HG03196 (cell line): ENCODE data around the gene FLCN.

Experiments
- ATAC-seq: cut with Tn5 transposase; IDR thresholded peaks from one replicate; pipeline ENCODE4 v1.9.1; 2021; ENCODE audit not compliant: unreplicated experiment

The FLCN gene

DNA sequence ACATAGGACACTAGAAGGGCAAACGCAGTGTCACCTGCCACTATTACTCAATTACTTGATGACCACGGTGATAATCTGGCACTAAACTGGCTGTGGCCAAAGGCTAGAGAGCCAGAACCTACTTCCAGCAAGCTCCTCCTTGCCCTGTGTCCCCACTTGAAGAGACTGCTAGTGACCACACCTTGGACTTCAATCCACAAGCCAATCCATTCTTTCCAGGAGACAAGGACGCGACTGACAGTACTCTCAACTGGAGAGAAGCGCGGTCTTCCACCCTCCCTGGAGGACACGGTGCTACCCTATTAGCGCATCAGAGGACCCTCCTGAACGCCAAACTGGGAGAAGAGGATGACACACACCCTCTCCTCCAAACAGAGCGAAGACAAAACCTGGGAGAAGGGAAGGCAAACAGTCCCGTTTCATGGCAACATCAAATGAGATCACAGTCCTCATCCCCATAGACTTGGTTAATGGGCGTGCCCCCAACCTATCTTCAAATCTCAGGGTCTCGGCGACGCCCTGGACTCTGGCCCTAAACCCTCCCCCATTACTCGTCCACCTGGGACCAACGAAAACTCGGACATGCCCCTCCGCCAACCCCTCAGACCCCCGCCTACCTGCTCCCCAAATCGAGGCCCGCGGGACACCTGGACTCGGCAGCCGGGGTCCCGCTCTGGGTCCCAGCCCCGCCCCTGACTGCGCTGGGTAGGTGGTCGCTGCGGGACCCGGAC, 508 bp downstream of the FLCN start:
- peak; percentile 14 for ATAC-seq

DNA sequence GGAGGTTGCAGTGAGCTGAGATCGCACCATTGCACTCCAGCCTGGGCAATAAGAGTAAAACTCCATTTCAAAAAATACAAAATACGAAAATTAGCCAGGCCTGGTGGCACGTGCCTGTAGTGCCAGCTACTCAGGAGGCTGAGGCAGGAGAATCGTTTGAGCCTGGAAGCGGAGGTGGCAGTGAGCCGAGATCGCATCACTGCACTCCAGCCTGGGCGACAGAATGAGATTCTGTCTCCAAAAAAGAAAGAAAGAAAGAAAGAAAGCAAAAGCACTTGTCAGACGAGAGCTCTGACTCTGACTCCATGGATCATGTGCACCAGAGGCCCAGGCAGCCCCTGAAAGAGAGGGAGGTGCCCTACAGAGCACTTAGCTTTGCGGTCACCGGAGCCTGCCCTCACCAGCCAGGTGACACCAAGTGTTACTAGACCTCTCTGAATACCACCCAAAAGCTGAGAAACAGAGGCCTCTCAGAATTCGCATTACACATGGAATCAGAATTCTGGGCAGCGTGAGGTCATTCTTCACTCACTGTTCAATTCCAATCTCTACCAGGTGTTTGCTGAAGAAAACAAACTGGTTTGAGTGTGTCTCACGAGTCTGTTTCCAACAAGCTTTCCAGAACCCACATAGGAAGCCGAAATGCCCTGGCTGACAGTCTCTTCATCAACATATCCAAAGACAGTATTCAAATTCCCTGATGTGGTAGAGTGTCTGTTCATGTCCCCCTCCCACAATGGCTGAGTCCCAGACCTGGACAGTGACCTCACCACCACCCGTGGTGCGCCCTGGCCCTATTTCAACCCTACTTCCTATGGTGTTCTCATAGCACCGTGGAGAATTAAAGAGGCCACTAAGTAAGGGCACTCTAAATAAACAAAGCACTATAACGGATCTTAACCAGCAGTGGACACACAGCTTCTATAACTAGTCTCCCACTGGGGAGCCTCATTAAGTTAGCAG, 1.5 kb downstream of the FLCN start:
- ATAC-seq, result no peak

DNA sequence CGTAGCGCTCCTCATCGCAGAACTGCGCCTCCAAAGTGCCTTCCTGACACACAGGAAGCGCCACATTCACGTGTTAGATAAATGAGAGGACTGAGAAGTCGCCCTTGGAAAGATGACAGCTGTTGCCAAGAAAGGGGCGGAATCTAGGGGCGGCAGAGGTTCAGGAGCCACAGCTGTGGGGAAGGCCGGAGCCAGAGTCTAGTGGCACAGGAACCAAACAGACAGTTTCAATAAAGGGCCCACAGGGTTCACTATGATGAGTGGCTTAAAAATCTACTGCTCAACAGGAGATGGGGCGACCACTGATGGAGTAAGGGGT, 4.7 kb downstream of the FLCN start:
- ATAC-seq, result no peak

DNA sequence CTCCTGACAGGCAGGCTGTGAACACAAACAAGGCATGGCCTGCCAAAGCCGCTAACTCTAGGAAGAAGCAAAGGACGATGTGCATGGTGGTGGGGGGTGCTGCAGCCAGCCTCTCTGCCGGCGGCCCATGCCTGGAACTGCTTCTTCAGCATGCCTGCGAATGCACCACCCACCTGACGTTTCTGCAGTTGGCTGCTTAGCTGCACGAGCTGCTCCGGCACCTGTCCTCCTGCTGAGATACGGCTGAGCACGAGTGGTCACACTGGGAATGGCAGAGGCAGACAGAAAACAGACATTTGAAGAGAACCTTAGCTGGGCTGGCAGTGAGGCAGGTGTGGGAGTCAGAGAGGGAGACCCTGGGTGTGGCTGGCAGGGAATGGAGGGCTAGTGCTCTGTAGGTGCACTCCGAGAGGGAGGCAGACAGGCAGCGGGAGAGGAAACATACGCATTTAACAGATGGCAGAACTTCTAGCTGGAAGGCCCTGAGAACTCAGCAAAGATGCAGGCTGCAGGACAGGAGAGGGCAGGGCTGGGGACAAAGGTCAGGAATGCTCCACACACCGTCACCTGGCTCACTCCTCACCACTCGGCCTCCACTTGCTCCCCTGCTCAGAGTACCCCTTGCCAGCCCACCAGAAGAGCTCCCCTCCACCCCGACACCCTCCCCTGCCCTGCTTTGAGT, 5.2 kb downstream of the FLCN start:
- ATAC-seq, result no peak

DNA sequence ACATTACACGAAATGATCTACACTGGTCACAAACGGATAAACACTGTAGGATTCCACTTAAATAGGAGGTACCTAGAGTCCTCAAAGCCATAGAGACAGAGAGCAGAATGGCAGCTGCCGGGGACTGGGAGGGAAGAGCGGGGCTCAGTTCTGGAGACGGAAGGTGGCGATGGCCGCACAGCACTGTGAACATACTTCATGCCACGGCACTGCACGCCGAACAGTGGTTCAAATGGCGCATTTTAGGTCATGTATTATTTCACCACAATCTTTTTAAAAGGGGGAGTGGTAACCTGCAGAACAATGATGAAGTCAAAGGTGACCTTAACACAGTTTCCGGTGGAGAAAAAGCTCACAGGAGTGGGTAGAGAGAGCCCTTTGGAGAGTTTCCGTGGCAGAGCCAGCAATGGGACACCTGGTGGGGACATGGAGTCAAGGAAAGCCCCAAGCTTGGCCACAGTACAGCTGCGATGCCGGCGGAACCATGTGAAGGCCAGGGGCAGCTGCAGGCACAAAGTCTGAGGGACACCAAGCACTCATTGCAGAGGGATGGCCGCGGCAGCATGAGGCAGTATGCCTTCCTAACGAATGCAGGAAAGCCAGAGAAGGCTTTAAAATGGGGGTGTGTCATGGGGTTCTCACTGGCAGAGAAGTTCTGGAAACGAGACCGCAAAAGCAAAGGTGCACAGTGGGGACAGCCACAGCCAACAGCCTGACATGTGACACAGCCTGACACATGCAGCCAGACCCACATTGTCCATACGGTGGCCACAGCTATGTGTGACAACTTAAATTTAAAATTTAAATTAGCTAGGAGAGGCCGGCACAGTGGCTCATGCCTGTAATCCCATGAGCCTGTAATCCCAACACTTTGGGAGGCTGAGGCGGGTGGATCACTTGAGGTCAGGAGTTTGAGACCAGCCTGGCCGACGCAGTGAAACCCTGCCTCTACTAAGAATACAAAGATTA, 7.3 kb downstream of the FLCN start:
- ATAC-seq, result no peak

DNA sequence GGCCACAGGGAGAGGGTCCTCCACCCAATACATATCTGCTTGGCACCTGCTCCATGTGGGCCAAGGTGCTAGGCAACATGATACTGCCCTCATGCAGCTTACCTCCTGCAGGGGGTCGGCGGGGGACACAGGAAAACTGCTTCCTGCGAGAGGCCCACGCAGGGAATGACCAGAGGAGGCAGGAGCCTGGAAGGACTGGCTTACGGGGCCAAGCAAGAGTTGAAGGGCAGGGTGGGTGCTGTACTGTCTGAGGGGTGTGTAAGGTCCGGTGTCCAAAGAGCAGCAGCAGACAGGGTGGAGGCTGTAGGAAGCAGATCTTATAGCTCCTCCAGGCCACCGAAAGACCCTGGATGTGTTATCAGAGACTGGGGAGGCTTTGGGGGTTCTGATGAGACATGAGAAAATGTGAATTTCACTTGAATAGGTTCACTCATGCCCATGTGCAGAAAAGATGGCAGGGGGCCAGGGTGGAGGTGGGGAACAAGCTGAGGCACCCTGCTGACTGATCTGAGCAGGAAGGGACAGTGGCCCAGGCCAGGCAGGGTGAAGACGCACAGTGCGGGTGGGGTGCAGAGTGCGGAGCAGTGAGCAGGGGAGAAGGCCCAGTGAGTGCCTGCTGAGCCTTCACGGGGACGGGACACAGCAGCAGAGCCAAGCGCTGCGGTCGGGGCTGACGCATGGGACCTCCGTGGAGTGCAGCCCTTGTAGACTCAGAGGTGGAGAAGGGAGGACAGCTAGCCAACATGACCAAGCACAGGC, 8.3 kb downstream of the FLCN start:
- no peak for ATAC-seq

DNA sequence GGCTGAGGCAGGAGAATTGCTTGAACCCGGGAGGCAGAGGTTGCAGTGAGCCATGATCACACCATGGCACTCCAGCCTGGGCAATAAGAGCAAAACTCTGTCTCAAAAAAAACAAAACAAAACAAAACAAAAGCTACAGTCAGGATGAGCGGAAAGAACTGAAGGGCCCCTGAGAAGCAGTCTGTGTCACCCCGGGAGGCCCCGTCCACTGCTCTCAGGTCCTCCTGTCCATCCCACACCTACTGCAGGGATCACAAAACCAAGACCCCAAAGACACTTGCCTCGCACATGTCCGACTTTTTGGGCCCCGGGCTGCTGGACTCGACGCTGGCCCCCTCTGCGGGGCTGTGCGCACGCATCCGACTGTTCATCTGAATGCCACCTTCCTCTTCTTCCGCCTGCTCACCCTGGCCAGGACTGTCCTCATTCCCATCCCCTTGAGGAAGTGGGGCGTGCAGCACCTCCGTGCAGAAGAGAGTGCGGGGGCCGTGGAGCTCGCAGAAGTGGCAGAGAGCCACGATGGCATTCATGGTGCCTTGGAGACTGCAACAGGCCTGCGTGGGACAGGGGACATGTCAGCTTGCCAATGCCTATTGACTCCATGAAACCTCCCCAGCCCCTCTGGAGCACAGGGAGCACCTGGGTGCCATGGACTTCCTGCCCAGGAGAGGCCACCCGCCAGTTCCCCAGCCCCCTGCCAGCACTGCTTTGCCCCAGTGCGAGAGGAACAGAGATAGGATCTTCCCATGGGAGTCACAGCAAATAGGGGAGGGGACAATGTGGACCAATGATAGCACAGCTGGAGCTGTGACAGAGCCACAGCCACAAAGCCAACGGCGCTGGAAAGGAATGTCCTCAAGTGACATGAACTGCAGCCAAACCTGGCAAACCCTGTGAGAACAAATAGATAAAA, 9.1 kb downstream of the FLCN start:
- no peak for ATAC-seq

DNA sequence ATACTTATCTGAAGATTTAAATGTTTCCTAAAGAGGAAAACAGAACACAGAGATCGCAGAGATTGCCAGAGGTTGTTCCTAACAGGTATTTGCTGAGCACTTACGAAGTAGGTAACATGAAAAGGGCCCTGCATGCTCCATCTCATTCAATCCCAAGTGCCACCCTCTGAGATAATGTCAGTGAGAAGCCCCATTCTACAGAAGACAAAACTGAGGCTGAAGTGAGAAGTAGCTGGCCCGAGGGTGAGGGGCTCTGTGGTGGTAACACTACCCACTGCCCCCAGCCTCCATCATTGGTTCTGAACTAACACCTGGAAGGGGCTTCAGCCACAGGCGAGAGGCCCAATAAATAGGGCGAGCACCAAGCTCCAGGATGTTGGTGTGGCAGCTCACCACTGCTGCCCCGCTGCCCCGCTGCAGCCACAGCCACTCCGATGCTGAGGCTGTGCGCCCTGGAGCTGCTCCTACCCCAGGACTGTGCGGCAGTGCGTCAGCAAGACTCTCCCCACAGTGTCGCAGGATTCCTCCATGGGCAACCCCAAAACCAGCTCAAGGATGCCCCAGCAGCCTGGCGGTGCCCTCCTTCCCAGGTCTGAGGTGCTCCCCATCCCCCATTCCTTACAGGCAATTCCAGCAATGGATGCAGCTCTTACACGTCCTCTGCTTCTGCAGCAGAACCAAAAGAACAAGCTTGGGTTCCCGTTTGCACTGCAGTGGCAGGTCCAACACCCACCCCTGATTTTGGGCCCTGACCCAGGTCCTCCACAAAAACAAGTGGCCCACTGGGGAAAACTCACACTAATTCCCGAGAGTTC, 10.3 kb downstream of the FLCN start:
- ATAC-seq, result no peak

DNA sequence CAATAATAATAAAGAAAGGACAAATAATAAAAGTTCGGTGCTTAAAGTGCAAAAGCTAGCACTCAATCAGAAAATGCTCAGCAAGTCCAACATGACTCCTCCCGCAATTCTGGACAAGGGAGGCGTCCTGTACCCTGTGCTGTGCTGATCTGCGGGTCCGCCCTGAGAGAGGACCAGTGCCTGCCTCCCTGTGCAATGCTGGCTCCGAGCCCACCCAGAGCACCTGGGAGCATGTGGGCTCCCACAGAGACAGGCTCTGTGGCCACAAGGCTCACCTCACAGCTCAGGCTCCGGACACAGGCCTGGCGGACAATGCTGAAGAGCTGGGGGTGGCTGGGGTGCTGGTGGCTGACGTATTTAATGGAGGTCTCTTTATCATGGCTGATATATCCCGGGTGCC, 11.1 kb downstream of the FLCN start:
- ATAC-seq, result no peak

DNA sequence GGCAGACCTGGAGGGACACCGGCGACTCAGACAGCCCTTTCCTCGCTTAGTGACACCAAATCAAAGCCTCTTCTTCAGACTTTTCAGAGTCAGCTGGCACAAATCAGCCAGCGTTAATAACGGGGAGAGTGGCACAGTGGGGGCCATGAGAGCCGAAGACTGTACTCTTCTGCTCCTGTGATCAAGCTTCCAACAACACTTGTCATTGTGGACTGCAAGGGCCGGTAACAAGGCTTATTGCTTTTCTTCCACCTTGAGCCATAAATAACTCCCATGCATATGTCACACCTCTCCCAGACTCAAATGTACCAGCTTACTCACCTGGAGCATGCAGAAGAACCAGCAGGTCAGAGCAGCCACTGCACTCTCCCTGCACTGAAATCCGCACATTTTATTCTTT, 12.8 kb downstream of the FLCN start:
- no peak for ATAC-seq

DNA sequence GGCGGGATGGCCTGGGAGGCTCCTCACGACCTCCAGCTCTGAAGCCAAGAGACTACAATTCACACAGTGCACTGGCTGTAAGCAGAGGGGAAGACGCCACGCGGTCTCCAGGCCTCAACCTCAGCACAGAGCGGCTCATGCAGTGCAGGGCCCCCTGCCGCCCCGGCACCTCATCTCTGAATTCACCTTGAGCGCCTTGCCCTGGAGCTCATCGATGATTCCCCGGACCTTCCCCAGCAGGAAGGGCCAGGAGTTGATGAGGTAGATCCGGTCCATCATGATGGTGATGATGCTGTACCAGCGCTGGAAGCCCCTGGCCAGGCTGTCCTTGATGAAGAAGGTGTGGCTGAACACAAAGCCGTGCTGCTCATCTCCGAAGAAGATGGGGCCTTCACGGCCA, 13.2 kb downstream of the FLCN start:
- no peak for ATAC-seq

DNA sequence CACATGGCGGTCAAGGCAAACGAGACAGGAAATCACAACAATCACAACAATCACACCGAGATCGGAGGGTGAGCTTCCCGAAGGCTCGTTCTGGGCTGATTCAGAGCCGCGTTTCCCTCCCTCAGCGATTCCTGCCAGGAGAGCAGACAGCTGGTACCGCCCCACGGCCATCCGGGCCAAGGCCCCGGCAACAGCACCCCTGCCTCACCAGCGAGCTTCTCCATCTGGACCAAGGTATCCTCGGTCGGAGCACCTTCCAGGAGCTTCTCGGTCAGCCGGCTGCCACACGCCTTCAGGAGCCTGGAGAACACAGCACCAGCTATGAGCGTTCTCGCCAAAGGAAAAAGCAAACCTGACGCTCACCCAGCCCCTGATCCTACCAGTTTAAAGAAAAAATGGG, 15.6 kb downstream of the FLCN start:
- no peak for ATAC-seq

DNA sequence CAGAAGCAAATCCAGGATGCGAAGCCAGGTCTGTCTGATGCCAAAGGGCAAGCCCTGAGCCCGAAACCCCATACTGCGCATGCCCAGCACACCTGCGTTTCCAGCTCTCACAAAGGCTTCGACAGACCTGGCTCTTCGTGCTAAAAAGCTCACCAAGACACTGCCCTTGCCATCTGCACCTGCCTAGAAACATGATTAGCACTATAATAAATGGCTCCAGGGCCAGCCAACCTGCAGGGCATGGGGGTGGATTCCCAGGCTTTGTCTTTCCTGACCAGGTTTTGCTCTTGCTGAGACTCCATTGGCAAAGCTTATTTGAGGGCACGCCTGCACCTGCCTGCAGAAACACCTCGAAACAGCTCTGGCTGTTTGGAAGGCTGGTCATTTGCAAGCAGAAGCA, 16.4 kb downstream of the FLCN start:
- ATAC-seq, result no peak

DNA sequence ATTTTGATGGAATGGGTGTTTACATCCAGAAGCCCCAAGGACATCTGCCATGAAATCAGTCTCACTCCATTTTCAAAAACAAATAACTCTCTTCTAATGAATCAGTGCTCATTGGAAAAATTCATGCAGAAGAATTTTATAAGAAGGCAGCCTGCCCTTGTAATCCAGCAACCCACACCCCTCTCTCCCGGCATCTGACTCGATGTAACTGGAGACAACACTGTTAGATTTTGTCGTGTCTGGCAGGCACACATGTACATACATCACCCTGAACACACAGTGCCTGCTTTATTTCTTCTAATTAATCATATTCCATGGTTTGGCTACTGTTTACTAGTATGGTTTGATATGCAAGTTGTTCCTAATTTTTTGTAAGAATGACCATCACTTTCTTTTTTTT, 19.0 kb downstream of the FLCN start:
- no peak for ATAC-seq

DNA sequence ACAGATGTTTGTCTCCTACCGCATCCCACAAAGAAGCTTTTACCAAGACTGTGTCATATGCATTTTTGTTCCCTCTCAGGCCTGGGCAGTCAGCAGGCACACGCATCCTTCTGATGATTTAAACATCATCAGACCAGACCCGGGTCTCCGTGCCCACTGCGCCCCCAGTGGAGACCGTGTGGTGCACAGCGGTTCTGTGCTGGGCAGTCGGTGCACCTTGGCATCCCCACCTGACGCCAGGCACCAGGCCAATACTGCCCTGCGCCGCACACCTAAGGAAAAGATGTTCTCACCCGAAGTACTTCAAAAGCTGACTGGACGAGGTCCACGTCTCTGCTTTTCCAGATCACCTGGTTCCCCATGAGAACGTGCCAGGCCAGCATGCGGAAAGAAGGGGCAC, 20.2 kb downstream of the FLCN start:
- no peak for ATAC-seq

DNA sequence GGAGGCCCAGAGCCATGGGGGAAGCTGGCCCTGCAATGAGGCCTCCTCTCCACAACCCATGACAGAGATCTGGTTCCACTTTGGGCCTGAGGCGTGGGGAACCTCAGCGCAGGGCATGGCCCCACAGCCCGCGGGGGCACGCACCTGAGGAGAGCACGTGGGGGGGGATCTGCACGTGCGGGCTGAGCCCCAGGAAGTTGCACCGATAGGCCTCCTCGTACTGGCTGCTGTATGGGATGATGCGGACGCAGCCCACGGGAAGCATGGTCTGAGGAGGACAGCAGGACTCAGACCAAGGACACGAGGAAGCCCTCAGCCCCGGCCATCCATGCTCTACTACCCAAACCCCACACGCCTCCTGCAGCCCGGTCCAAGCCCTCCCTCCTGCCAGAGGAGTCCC, 20.7 kb downstream of the FLCN start:
- no peak for ATAC-seq

DNA sequence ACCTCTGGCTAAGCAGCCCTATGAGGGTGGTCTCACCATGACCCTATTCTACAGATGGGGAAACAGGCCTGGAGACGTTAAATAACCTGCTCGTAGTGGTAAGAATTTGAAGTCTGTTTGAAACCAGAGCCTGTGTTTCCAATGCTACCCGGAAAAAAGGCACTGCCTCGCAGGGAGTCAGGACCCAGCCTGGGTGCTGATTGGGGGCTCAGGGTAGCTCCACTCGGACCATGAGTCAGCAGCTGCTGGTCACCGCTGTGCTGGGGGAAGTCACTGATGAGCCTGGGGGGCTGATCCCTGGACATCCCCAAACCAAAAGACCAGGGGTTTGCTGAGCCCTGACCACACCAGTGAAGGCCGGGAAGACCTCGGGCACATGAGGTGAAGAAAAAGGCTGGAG, 21.4 kb downstream of the FLCN start:
- no peak for ATAC-seq
